ENCODE data around the gene PELO. TPM values are rescaled to one million over a fixed set of nuclear protein-coding genes. Genes with fewer than 3 reads are reported as not detected.
A peak's percentile ranks its signal among the peaks of the same experiment; 100 is the strongest.

The PELO gene
- total RNA-seq, 1 experiment from 2014 or later, result 22.5 TPM

DNA sequence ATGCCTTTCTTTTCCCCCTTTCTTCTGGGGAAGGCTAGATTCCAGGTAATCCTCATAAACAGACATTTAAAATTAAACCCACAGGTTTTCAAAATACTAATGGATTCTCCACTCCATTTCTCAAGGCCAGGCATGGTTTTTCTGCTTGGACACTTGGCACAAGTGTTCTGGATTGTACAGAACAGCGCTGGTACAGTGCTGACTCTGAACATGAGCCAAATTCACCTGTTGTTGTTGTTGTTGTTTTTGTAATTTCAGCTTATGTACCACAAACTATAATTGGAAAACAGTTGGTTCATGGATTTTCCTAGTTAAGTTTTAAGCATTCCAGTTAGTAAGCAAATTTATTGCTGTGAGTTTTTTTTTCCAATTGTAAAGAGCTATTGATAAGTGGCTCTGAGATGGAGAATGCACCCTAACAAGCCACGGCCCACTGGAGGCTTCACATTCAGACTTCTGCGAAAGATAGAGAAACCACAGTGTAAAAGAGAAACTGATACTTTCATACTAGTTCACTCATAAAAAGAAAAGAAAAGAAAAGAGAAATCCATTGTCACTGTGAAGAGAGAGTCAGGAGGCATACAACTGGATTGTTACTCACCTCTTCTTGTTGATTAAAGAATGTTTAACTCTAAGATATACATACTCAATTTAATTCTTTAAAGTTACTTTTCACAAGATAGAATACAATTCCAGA lies 16.2 kb upstream of the PELO start:
- no peak for DNase-seq (ENCODE audit: low read depth)

DNA sequence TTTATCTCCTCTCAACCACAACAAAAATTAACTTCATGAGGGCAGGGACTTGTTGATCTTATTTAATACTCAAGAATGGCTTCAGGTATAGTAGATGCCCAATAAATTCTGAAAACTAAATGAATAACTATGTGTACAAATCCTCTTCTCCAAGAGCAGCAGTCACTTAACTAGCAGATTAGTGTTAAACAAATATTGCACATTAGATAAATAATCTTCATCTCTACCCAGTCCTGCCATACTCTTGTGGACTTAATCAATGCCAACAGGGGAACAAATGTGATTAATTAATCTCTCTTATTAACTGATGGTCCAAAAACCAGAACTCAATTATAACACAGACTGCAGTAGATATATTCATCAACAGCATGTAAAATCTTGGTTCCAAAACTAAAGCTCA lies 15.0 kb upstream of the PELO start:
- no peak for DNase-seq (ENCODE audit: low read depth)

DNA sequence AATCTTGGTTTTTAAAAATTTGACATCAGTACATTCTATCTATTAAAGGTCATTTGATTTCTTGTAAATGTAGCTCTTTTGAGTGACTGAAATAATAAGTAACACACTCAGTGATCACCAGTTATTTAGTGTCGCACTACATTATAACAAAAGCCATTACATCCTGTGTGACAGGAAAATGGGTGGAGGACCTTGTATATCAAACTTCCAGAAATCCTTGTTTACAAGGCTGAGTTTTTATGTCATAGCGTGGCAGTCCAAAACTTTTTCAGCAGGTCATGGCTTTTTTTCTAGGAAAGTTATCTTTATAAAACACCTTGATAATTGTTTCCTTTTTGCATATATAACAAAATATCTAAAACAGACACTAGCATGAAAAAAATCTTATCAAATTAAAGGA lies 14.4 kb upstream of the PELO start:
- no peak for DNase-seq (ENCODE audit: low read depth)

DNA sequence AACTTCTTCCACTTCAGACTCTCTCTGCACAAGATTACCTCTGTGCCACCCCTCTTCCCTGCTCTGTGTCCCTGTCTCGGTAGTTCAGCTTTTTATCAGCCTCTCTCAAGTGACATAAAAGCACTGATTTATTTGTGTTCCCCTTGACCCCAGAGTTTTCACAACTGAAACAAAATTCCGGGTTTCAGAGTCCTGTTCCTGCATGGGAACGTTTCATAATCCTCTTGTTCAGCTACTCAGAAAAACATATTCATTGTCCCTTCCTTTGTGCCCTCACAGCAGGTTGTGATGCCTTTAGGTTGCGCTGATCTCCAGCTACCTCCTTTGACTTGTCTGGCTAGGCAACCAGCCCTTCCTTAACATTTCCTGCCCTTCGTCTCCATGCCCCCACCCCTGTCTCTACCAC lies 13.7 kb upstream of the PELO start:
- no peak for DNase-seq (ENCODE audit: low read depth)

DNA sequence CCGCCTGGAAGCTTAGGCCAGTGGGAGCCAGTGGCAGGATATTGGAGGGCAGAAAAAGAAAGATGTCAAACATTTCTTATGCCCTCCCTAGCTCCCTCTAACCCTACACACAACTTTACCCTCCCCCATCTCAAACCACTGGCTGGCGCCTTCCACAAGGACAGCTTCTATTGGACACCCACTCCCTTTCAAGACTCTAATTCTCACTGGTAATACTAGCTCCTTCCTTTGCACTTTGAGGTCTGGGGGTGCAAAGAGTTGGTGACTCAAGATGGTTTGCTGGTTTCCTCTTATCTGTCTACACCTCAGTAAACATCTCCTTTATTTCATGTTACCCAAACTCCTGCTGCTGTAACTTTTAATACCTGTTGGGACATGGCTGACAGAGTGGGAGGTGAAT lies 11.6 kb upstream of the PELO start:
- DNase-seq (ENCODE audit: low read depth), result no peak

GRCh38 chr5:52777186-52777585 lies 10.5 kb upstream of the PELO start:
- no peak for DNase-seq (ENCODE audit: low read depth)

GRCh38 chr5:52778781-52779180 lies 8.9 kb upstream of the PELO start:
- DNase-seq (ENCODE audit: low read depth), result no peak

DNA sequence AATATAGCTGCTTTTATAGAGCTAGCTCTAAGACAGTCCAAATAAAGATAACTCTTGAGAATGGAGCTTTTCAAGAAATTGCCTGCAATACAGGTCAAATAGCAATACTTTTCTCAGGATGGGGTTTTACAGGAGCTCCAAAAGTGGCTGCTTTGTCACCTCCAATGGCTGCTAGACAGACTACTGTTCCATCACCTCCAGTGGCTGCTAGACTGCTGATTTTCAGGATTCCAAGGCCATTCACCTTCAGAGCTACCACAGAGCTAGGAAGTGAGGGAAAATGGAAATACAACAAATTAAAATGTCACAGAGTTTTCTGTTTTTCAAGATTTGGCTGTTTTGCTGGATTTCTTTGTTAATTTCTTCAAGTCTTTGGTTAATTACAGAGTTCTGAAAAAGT lies 8.5 kb upstream of the PELO start:
- no peak for DNase-seq (ENCODE audit: low read depth)

DNA sequence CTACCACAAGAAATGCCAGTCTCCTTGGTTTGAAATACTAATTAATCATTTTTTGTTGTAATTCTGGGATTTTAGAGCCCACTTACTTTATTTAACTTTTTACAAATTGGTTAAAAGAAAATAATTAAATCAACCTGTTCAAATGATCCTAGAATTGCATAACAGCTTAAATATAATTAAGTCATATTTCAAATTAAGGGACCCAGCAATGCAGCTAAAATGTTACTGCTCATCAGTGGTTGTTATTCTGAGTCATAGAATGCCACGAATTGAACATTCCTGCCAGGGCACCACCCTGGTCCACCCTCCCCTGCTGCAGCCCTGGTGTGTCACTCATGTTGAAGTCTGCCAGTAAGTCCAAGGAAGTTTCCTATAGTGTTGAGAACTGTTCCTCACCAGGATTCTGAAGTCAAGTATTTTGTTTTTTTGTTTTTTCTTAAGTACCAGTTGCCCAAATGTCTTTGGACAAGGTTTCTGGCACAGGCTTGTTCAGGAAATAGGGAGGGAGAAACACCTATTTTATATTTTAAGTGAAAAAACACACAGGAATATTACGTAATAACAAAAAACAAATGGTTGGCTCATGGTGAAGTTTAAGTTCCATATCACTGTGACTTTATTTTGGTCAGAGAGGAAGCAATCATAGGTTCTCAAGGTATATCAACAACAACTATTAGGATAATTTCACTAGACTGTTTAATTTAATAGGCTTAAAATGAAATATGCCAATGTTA lies 4.3 kb upstream of the PELO start:
- DNase-seq (ENCODE audit: low read depth), result peak; percentile 87

DNA sequence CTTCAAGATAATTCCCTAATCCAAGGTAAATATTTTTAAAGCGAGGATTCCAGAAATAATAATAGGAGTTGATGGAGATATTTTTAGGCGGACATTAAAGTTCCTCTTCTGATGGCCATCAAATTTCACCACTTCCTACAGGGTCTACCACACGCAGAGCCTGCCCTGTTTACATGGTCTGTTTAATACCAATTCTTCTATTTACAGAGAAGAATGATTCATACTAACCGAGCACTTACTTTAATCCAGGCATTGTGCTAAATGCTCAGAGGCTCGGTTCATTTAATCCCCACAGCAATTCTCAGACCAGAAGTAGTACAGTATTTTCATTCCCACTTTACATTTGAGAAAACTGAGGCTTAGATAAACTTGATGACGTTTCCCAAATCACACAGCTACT lies 3.0 kb upstream of the PELO start:
- peak; percentile 8 for DNase-seq (ENCODE audit: low read depth)

GRCh38 chr5:52786391-52786790 lies 1.3 kb upstream of the PELO start:
- DNase-seq (ENCODE audit: low read depth), result no peak

GRCh38 chr5:52786949-52787599 lies 642 bp upstream of the PELO start:
- no peak for DNase-seq (ENCODE audit: low read depth)

DNA sequence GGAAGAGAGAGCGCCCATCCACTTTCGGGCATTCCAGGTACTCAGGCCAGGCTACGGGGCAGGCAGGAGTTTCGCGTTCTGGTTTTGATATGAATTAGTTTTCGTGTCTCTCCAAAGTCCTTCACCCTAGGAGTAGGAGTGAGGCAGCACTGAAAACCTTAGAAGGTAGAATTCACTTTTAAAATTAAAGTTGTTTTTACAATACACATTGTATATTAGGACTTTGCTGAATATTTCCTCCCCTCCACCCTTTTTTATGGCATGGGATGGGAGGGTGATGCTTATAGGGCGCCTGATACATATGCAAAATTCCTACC lies 747 bp downstream of the PELO start:
- DNase-seq (ENCODE audit: low read depth), result no peak

GRCh38 chr5:52789378-52789777 lies 1.7 kb downstream of the PELO start:
- DNase-seq (ENCODE audit: low read depth), result no peak

- no peak for DNase-seq (ENCODE audit: low read depth)
These were observed 2.1 kb downstream of the PELO start for GRCh38 chr5:52789851-52790250.

DNA sequence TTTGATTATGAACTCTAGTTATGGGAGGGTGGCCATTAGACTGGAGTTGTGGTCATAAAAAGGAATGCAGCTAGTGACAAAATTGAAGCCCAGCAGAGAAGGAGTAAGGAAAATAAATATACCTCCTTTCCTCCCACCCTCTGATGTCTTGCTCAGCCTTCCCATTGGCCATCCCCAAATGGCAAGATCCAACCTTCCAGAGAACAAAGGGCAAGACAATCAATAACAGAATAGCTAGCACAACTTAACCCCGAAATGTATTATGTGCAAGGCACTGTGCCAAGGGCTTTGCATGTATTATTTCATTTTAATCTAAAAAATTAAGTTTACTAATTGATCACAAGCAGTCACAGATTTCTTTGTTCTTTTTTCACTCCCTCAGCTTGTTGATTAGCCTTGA lies 3.6 kb downstream of the PELO start:
- DNase-seq (ENCODE audit: low read depth), result no peak

DNA sequence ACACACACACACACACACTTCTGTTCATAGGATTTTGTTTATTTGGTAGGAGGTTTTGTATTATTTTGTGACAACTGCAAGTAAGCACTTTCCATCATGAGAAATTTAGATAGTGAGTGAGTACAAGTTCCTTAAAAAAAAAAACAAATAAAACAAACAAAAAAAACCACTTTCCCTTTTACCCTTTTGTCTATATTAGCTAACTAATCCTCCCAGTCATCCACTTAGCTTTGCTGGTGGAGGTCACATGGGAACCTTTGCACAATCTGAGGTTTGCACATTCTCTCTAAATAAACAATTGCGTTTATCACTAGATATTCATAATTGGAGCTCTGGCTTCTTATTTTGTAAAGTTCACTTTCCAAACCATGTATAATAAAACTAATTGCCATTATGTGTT lies 6.8 kb downstream of the PELO start:
- no peak for DNase-seq (ENCODE audit: low read depth)

DNA sequence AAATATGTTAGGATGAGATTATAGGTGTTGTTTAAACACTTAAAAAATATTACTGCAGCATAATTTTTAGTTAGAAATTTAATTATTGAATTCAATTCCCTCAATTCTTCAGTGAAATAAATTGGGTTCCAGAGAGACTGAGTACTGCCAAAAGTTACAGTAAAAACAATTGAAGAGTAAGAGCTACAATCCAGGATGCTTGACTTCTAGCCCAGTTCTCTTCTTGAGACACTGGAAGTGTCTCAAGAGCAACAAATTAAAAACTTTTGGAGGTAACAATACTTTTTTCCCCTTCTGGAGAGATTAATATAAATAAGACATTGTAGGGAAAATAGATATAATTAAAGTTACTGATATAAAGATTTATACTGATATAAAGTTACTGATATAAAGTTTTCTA lies 8.3 kb downstream of the PELO start:
- DNase-seq (ENCODE audit: low read depth), result no peak

DNA sequence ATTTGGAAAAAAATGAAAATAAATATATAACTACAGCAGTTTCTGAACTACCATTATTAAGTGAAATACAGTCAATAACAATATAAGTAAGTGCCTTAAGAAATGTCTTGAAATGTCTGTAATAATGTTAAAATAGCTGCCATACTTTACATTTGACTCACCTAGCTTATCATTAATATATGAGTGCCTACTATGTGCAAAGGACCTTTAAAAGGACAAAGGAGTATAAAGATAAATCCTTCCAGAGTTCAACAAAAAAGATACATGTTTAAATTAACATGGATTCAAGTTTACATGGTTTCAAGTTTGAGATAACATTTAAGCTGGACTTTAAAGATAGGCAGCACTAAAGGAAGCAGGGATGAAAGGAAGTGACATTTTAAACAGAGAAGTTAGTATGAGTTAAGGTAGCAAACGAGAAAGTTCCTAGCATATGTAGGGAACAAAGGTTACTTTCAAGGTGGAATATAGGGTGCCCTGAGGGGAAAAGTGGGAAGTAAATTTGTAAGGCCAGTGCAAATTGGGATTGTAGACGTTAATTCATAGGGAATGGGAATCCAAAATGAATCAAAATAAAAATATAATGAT lies 8.9 kb downstream of the PELO start:
- DNase-seq (ENCODE audit: low read depth), result no peak

DNA sequence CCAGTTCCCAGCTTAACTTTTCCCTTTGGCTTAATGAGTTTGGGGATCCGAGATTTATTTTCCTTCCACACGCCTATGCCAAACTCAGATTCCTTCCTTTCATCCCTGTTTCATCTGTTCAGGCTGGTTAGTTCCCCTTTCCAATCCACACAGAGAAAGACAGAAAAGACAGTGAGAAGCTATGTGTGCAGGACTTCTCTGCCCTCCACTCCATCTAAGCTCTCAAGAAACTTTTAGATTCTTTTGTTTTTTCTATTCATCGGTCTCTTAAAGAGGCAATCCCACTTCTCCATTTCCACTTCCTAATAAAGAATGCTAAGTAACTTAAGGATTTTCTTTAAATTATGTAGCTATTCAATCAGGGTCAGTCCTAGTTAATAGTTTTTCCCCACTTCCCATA lies 11.2 kb downstream of the PELO start:
- DNase-seq (ENCODE audit: low read depth), result no peak

GRCh38 chr5:52799358-52799982 lies 11.8 kb downstream of the PELO start:
- DNase-seq (ENCODE audit: low read depth), result peak; percentile 42

GRCh38 chr5:52799983-52800393 lies 12.3 kb downstream of the PELO start:
- peak; percentile 93 for DNase-seq (ENCODE audit: low read depth)
